Stimulated activated CD4-positive, alpha-beta T cell treated with anti-CD3 and anti-CD28 coated beads, Interleukin-2, amount 100 ng/mL, for 24 hours (primary cell): ENCODE data around the gene TMEM45A.
"Not testable (repeated sequence)": the region's sequence is repeated elsewhere in the genome, so short reads cannot be mapped to it uniquely, and the experiment has no call there.

Source experiments
- DNase-seq, 2 donors: peaks; one replicate each; pipeline ENCODE4 v3.0.0-alpha.2; 2020

The TMEM45A gene

DNA sequence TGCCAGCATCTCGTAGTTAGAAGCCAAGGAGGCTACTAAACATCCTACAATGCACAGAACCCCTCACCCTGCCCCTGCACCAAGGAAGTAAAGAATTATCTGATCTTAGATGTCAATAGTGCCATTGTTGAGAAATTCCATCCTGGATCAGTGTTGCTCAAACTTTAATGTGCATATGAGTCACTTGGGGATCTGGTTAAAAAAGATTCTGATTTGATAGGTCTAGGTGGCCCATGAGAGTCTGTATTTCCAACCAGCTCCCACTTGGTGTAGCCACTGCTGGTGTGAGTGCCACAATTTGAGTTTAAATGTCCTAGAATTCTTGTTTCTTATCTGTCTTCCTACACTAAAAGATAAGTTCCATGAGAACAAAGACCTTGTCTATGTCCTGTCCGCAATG is 43.7 kb downstream of the TMEM45A start:
- DNase-seq = no peak

- DNase-seq = no peak
Observed at GRCh38 chr3:100537646-100538338, 45.4 kb downstream of the TMEM45A start.

DNA sequence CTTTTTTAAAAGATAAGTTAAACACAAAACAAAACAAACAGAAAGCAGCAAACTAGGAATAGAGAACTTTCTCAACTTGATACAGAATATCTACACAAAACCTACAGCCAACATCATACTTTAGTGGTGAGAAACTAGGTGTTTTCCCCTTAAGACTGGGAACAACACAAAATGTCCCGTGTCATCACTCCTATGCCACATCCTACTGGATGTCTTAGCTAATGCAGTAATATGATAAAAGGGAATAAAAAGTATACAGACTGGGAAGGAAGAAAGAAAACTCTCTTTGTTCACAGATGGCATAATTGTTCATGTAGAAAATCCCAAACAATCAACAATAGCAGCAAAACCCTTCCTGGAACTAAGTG is 45.9 kb downstream of the TMEM45A start:
- DNase-seq = no peak

DNA sequence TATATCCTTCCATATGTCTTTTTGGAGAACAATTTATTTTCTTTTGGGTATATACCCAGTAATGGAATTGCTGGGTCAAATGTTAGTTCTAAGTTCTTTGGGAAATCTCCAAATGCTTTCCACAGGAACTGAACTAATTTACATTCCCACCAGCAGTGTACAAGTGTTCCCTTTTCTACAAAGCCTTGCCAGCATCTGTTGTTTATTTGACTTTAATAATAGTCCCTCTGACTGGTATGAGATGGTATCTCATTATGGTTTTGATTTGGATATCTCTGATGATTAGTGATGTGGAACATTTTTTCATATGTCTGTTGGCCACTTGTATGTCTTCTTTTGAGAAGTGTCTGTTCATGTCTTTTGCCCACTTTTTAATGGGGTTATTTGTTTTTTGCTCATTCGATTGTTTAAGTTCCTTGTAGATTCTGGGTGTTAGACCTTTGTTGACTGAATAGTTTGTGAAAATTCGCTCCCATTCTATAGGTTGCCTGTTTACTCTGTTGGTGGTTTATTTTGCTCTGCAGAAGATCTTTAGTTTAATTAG is 48.4 kb downstream of the TMEM45A start:
- DNase-seq = no peak

- not testable (repeated sequence) for DNase-seq
Observed at GRCh38 chr3:100541428-100541827, 49.0 kb downstream of the TMEM45A start.

GRCh38 chr3:100545371-100545770 is 53.0 kb downstream of the TMEM45A start:
- no peak for DNase-seq

DNA sequence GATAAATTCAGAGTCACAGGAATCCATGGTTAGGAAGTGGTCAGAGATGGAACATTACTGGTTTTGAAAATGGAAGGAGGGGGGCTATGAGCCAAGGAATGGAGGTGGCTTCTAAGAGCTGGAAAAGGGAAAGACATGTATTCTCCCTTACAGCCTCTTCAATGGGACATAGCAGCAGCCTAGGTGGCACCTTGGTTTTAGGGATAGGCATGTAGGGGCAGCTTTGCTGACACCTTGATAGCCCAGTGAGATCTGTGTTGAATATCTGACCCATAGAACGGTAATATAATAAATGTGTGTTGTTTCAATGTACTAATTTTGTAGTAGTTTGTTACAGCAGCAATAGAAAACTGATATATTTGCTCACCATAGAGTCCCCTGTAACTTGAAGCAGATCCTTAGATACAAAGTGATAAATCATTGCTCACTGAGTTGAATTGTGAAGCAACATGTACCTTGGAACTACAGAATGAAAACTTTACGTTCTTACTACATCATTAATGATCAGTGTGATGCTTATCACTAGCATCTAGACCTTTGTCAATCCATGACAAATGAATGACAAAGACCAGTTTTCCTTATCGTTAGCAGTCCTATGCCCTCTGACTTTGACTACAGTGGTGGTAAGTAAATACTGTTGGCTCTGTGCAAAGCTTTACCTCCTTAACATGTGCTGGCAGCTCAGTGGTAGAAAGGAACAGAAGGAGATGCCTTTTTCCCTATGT is 53.8 kb downstream of the TMEM45A start:
- DNase-seq = no peak

DNA sequence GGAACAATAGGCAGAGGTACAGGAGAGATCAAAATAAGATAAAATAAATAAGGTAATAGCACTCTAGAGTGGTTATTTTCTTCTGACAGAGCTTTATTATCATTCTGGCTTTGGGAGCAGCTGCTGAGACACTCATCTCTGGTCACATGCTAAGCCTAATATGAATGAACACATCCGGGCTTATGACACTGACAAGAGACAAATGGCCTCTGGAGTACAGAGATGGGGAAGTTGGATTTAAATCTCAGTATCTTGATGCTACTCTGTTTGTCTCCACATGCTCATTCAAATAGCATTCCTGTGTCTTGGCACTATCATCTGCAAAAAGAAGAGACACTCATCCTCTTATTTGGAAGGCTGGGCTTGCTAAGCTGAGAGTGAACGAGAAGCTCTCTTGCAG is 55.6 kb downstream of the TMEM45A start:
- no peak for DNase-seq

DNA sequence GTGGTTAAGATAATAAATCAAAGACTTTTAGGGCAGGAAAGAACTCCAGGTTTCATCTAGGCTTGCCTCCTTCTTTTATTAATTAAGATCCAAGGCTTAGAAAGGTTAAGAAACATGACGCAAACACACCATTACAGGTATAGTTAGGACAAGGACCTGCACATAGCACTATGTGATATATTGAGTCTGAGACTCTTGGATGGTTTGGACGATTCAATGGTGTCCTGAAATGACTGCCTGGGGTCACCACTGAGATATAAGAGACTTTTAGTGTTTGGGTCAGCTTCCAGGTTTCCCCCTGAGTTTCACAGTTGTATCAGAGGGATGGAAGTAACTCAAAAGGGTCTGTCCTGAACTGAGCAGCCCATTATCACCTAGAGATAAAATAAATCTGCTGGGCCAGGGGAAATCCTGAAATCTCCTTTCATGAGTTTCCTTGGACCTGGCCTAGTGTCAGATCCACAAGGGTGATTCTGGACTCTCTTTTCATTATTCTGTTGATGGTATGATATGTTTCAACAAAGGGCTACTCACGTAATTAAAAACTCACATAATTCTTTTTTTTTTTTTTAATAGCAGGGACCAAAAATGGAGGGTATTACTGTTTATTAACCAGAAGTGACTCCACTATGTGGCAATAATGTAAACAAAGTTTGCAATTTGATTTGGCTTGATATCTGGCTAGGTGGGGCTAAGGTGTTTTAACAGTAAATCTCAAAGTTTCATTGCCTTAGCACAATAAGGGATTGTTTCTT is 61.4 kb downstream of the TMEM45A start:
- no peak for DNase-seq

- DNase-seq = no peak
Observed at GRCh38 chr3:100554373-100554676, 61.9 kb downstream of the TMEM45A start.

- no peak for DNase-seq
Observed at GRCh38 chr3:100556673-100557310, 64.4 kb downstream of the TMEM45A start.

GRCh38 chr3:100558233-100558632 is 65.8 kb downstream of the TMEM45A start:
- no peak for DNase-seq

DNA sequence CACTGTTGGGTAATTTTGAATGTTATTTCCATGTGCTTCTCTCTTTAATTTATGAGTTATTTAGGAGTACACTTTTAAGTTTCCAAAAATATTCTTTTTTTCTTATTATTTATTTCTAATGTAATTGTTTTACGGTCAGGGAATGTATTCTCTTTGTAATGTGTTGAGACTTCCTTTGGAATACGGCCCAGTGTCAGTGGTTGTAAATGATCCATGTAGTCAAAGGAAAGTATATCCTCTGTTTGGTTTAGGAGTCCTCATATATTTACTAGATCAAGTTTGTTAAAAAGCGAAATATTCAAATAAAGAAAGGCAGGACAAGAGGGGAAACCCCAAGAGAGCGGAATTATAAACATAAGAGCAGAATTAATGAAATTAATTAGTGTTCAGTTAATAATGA is 68.0 kb downstream of the TMEM45A start:
- DNase-seq = no peak

DNA sequence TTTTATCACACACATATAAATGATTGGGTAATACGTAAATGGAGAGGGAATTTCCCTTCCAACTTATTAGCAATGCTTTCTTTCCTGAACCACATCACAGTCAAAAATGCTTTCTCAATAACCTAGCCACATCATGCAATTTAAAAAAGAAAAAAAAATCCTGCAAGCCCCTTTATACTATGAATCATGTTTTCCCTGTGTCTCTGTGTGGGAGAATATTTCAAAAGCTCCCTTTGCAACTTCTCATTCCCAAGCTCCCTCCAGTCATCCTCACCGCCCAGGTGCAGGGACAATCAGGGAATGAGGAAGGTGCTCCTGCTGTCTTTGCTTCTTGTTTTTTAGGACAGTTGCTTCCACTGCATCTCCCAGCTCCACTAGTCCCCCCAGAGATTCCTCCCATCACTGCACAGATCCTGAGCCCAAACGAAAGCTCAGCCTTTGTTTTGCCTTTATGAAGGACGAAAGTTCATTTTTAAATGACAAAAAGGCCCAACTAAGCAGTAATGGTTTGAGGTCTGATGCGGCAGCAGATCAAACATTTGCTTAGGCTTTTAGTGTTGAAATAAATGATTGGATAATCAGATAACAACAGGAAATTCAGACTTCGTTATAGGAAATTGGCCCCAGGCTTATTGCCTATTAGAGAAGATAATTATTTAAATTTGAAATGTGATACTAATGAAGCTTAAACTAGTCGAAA is 69.2 kb downstream of the TMEM45A start:
- no peak for DNase-seq

- DNase-seq = no peak
Observed at GRCh38 chr3:100562224-100562857, 69.9 kb downstream of the TMEM45A start.

- no peak for DNase-seq
Observed at GRCh38 chr3:100563228-100563627, 70.8 kb downstream of the TMEM45A start.

DNA sequence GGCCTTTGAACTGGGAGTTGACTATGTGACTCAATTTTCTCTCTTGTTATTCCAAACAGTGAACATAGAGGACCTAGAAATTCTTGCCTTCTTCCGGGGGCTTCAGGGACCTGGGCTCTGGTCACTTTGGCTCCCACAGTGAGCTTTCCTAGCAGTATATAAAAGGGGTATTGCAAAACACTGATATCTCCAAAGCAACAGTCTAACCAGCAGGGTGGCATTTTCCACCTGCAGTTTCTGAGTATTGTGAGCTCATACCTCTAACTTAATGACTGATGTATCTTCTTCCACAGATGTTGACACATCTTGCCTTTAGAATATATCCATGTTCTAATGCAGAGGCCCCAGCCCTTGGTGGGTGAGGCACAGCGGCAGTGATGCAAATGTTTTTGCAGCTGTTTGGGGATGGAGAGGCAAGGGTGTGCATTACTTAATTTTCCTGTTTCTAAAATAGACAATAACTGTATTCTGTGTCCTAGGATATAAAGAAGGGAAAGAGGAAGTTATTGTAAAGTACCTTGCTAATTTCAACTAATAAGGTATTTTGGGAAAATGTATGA is 71.3 kb downstream of the TMEM45A start:
- DNase-seq = no peak

- DNase-seq = no peak
Observed at GRCh38 chr3:100570811-100571210, 78.4 kb downstream of the TMEM45A start.

DNA sequence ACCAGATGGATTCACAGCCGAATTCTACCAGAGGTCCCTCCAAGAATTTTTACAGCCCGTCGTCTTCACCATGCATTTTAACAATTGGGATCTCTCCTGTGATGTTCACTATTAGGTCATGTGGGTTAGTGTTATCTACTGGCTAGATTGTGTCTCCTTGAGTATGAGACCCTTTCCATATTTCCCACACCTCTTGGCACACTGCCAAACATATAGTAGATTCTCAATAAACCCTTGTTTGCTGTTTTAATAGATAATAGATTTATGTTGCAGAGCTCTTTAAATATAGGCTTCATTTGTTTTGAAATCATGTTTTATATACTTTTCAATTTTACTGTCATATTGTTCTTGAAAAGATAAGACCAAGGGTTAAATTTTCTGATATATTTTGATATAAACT is 82.1 kb downstream of the TMEM45A start:
- DNase-seq = no peak

DNA sequence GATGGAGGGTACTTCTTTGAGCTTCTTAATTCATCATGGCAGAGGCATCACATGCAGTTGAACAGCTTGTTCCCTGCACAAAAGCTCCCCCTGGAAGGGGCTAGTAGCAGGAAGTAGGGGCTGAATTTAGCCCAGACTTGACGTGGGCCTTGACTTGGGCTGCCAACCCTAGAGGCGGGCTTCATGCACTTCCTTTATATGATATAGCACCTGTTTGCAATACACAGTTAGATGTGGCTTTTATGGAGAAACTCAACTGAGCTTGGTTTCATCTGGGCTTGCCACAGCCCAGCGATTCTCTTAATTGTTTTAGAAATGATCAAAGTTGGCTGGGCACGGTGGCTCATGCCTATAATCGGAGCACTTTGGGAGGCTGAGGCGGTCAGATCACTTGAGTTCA is 83.3 kb downstream of the TMEM45A start:
- no peak for DNase-seq

DNA sequence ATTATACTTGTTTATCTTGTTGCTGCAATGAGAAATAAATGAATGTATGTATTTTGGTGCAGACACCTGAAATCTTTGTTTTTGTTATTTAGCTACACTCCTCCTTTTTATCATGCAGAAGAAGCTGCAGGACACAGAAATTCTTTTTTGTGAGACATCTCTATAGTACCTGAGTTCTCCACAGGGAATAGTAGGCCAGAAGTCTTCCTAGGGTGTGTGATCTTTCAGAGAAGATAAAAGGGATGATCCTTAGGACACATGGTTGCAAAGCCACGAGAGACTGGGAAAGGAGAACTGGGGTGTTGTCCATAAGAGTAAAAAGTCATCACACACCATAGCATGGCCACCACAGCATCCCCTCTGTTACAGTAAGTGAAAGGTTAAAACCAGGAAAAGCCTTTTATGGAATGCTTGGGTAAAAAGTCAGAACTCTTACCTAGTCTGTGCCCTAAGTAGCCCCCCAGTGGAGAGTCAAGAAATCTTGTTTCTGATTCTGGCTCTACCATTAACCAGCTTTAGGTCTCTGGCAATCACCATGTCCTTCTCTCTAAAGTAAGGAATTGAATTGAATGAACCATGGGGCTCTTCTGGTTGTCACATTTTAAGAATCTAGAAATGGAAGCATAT is 85.1 kb downstream of the TMEM45A start:
- no peak for DNase-seq
